Loucy (cell line): Measurements from ENCODE around the gene PTER.

Experiments used
- H2AFZ ChIP-seq: fragments of 200-600 bp; sonication (generic); 2 replicates; pipeline ENCODE4 v1.6.0; 2016; ENCODE audit warnings: antibody characterized with exemption, mild to moderate bottlenecking, low read length, moderate library complexity
- H3F3A ChIP-seq: fragments of 200-600 bp; 2 replicates; pipeline ENCODE4 v1.6.0; 2016; ENCODE audit warnings: antibody characterized with exemption, low read depth, mild to moderate bottlenecking
- H3K27me3 ChIP-seq: fragments of 200-600 bp; sonication (generic); 2 replicates; pipeline ENCODE4 v1.6.1; 2014; ENCODE audit warnings: low read length, mild to moderate bottlenecking; ENCODE audit not compliant: insufficient read depth, poor library complexity, severe bottlenecking
- H3K36me3 ChIP-seq: fragments of 200-600 bp; sonication (generic); 2 replicates; pipeline ENCODE4 v1.6.1; 2016; ENCODE audit warnings: low read length; ENCODE audit not compliant: insufficient read depth
- H3K4me1 ChIP-seq: fragments of 200-600 bp; sonication (generic); 2 replicates; pipeline ENCODE4 v1.5.1; 2014; ENCODE audit warnings: low read length, mild to moderate bottlenecking; ENCODE audit not compliant: insufficient read depth, poor library complexity, severe bottlenecking
- H3K4me2 ChIP-seq: fragments of 200-600 bp; sonication (generic); 2 replicates; pipeline ENCODE4 v1.6.0; 2014; ENCODE audit warnings: antibody characterized with exemption, low read length, low read depth, mild to moderate bottlenecking; ENCODE audit not compliant: poor library complexity, severe bottlenecking
- H3K4me3 ChIP-seq: fragments of 200-600 bp; sonication (generic); 2 replicates; pipeline ENCODE4 v1.5.1; 2014; ENCODE audit warnings: low read length, mild to moderate bottlenecking, mixed read lengths; ENCODE audit not compliant: poor library complexity, severe bottlenecking
- H3K79me2 ChIP-seq: fragments of 200-600 bp; sonication (generic); 2 replicates; pipeline ENCODE4 v1.6.1; 2014; ENCODE audit warnings: low read length; ENCODE audit not compliant: insufficient read depth
- H3K9ac ChIP-seq: fragments of 200-600 bp; sonication (generic); 2 replicates; pipeline ENCODE4 v1.6.0; 2014; ENCODE audit warnings: mild to moderate bottlenecking, low read depth, low read length, moderate library complexity; ENCODE audit not compliant: poor library complexity, severe bottlenecking
- H3K9me2 ChIP-seq: fragments of 200-600 bp; sonication (generic); replicated peaks from 2 replicates; pipeline ENCODE4 v1.6.1; 2016; ENCODE audit warnings: low read depth, low read length, mixed read lengths
- H3K9me3 ChIP-seq: fragments of 200-600 bp; sonication (generic); 2 replicates; pipeline ENCODE4 v1.6.1; 2014; ENCODE audit warnings: mild to moderate bottlenecking, antibody characterized with exemption, low read length, low read depth; ENCODE audit not compliant: insufficient read depth
- H4K20me1 ChIP-seq: fragments of 200-600 bp; sonication (generic); 2 replicates; pipeline ENCODE4 v1.6.0; 2014; ENCODE audit warnings: antibody characterized with exemption, low read length, mild to moderate bottlenecking; ENCODE audit not compliant: insufficient read depth, poor library complexity, severe bottlenecking
- EZH2phosphoT487 ChIP-seq: fragments of 200-600 bp; IDR thresholded peaks from 2 replicates; pipeline ENCODE4 v1.6.1; 2018; ENCODE audit warnings: antibody characterized with exemption, mild to moderate bottlenecking, moderate library complexity, borderline replicate concordance
- TF ChIP-seq, protein P1 (sequence below): fragments of 200-600 bp; sonication (generic); conservative IDR thresholded peaks from 2 replicates; pipeline ENCODE4 v1.5.1; 2014; ENCODE audit warnings: mild to moderate bottlenecking, antibody characterized with exemption, low read length

Gene PTER

DNA sequence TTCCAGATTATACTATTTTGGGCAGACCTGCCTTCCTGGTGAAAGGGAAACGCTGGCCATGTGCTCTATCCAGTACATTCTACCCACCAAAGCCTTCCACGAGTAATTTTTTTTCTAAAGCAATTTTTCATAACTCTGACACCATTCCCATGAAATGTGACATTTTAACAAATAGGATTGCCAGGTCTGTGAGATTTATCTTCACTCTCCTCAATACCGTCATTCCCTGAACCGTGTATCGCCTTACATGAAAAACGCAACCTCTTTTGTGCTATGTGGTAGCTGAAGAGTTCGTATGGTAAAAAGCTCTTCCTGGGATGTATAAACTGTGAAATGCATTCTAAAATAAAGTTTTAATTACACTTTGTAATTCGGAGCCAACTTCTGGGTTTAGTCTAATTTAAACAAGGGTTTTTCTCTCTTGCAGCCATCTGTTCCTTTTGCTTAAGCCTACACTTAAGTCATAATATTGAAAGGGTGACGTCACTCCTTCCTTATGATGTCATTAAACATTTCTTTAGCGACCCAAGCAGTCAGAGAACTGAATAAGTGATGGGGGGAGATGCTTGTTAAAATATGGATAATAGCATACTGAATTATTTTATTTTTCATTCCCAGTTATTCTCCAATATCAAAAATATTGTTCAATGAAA, 57.2 kb downstream of the PTER start:
- H3F3A ChIP-seq, result no peaks in the 10 kb centered on the region
- no peak overlapping the region for H3K9ac ChIP-seq
- H3K9me3 ChIP-seq, result no peaks in the 10 kb centered on the region
- TF ChIP-seq, protein P1, sequence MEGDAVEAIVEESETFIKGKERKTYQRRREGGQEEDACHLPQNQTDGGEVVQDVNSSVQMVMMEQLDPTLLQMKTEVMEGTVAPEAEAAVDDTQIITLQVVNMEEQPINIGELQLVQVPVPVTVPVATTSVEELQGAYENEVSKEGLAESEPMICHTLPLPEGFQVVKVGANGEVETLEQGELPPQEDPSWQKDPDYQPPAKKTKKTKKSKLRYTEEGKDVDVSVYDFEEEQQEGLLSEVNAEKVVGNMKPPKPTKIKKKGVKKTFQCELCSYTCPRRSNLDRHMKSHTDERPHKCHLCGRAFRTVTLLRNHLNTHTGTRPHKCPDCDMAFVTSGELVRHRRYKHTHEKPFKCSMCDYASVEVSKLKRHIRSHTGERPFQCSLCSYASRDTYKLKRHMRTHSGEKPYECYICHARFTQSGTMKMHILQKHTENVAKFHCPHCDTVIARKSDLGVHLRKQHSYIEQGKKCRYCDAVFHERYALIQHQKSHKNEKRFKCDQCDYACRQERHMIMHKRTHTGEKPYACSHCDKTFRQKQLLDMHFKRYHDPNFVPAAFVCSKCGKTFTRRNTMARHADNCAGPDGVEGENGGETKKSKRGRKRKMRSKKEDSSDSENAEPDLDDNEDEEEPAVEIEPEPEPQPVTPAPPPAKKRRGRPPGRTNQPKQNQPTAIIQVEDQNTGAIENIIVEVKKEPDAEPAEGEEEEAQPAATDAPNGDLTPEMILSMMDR, result no peak
- no peak for TF ChIP-seq EZH2phosphoT487
- no peaks in the 10 kb centered on the region for H4K20me1 ChIP-seq
- no peak overlapping the region for H3K4me3 ChIP-seq
- no peak overlapping the region for H3K4me2 ChIP-seq
- no peak overlapping the region for H2AFZ ChIP-seq
- H3K9me2 ChIP-seq, result no peaks in the 10 kb centered on the region
- H3K79me2 ChIP-seq, result no peaks in the 10 kb centered on the region; the same call in 1 of the 2 replicates
- peaks cover 22% of the 10 kb centered on the region for H3K36me3 ChIP-seq
- H3K4me1 ChIP-seq, result peaks cover 22% of the 10 kb centered on the region
- H3K27me3 ChIP-seq, result no peaks in the 10 kb centered on the region

DNA sequence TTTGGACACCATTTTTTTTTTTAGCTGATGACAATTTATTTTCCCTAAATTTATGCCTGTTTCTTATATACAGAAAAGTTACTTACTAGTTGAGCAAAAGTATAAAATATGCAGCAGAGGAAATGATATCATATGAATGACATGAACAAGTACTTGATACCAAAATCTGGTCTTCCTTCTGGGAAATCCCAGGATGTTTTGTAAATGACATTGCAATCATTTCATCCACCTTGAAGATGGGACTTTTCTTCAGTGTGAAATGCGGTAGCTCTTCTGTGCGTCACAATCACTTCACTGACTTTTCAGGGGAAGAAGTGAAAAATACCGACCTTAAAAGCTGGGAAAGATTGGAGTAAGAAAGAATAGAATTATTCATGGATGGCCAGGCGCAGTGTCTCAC, 61.1 kb downstream of the PTER start:
- Histone ChIP-seq H3K9me3 (no peaks in the 10 kb centered on the region), H3K27me3 (no peaks in the 10 kb centered on the region)
- TF ChIP-seq, protein P1, result no peak
- TF ChIP-seq EZH2phosphoT487, result no peak

DNA sequence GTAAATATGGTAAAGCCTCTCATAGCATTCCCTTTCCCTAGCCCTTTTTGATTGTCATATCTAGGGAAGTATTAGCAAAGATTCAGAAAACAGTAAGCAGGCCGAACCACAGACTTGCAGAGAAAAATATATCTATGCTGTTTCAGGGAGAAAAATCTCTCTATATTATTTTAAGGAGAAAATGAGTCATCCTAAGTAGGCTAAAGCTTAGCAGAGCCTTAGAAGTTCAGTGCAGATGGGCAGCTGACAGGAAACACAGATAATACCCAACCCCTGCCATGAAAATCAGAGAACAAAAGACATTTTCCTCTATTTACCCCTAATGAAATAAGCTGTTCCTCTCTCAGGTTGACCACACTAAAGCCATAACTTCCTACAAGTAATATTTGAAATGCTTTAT, 68.4 kb downstream of the PTER start:
- no peaks in the 10 kb centered on the region for H3K79me2 ChIP-seq
- H3K9me3 ChIP-seq, result no peaks in the 10 kb centered on the region
- H3K4me1 ChIP-seq, result peaks cover 23% of the 10 kb centered on the region
- peak overlapping the region; percentile 45 for H3K4me2 ChIP-seq
- H3K36me3 ChIP-seq, result peaks cover 2% of the 10 kb centered on the region; the same call in 1 of the 2 replicates
- no peak for TF ChIP-seq EZH2phosphoT487
- TF ChIP-seq, protein P1, result no peak
- H3K9ac ChIP-seq, result no peak overlapping the region
- H4K20me1 ChIP-seq, result no peaks in the 10 kb centered on the region
- H3F3A ChIP-seq, result peaks cover 8% of the 10 kb centered on the region
- H2AFZ ChIP-seq, result no peak overlapping the region
- H3K4me3 ChIP-seq, result peak overlapping the region; percentile 32
- H3K27me3 ChIP-seq, result no peaks in the 10 kb centered on the region
- H3K9me2 ChIP-seq, result no peaks in the 10 kb centered on the region

More for the DNA sequence above, 61.1 kb downstream of the PTER start:
- H3K4me2 ChIP-seq, result peak overlapping the region; percentile 60
- no peaks in the 10 kb centered on the region for H3K36me3 ChIP-seq
- no peak overlapping the region for H3K4me3 ChIP-seq
- H4K20me1 ChIP-seq, result no peaks in the 10 kb centered on the region
- H3F3A ChIP-seq, result no peaks in the 10 kb centered on the region
- peaks cover 34% of the 10 kb centered on the region for H3K4me1 ChIP-seq
- H3K9ac ChIP-seq, result peak overlapping the region; percentile 17
- no peaks in the 10 kb centered on the region for H3K9me2 ChIP-seq
- no peak overlapping the region for H2AFZ ChIP-seq
- no peaks in the 10 kb centered on the region; the same call in 1 of the 2 replicates for H3K79me2 ChIP-seq
